Pulmonary artery endothelial cell (primary cell): ENCODE results near the gene DPP6. TPM values are rescaled to one million over a fixed set of nuclear protein-coding genes. Genes with fewer than 3 reads are reported as not detected.

Source experiments
- DNase-seq: peaks from one replicate; pipeline ENCODE4 v3.0.0-alpha.2; 2011; ENCODE audit warnings: low read depth, low spot score
- total RNA-seq: library from RNA; depleted of rRNA; stranded (reverse); fragments of >200 nt; gene quantifications from 2 replicates; pipeline ENCODE4 v1.2.3, GENCODE V29; 2014

The DPP6 gene
- total RNA-seq, 1 donor from 2014 or later, result not detected

- DNase-seq, result no peak
These were observed 644.4 kb downstream of the DPP6 start for GRCh38 chr7:154696556-154696955.

- no peak for DNase-seq
These were observed 646.6 kb downstream of the DPP6 start for GRCh38 chr7:154698726-154699291.

GRCh38 chr7:154699417-154699816, 647.2 kb downstream of the DPP6 start:
- no peak for DNase-seq

GRCh38 chr7:154709840-154710520, 657.8 kb downstream of the DPP6 start:
- no peak for DNase-seq

DNA sequence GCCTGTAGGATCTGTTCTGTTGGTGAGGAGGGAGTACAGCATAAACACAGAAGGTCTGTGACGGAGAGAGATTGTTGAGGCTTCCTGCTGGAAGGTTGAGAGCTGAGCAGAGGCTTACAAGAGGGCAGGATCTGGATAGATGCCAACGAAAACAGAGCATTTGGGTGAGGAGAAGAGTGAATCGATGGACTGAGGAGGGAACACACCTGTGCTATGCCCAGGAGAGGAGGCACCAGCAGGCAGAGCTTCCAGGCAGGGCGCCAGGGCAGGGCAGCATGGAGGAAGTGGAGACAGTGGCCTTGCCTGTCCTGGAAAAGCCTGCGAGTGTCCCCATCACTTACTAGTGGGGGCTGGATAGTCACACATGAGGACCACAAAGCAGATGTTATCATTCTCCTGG, 667.8 kb downstream of the DPP6 start:
- DNase-seq, result no peak

DNA sequence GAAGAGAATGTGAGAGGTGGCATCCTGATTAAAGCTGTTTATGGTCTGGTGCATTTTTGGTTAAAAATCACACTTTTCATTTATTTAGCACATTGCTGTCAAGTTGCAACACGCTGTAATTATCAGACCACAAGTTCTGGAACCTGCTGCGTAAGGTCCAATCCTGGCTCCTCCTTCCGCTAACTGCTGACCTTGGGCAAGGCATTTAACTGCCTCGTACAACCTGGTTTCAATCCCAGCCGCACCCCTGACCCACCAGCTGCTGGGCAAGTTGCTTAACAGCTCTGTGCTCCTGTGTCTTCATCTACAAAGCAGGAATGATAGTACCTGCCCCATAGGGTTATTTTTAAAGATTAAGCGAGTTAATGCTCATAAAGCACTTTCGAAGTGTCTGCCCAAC, 668.9 kb downstream of the DPP6 start:
- DNase-seq, result no peak

DNA sequence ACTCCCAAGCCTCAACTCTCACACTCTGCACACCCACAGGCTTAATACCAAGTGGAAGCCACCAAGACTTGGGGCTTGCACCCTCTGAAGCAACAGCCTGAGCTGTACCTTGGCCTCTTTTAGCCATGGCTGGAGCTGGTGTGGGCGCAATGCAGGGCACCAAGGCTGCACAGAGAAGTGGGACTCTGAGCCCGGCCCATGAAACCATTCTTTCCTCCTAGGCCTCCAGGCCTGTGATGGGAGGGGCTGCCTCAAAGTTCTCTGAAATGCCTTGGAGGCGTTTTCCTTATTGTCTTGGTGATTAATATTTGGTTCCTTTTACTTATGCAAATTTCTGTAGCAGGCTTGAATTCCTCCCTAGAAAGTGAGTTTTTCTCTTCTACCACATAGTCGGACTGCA, 674.2 kb downstream of the DPP6 start:
- no peak for DNase-seq

GRCh38 chr7:154729056-154729455, 676.9 kb downstream of the DPP6 start:
- DNase-seq, result no peak

- no peak for DNase-seq
These were observed 683.6 kb downstream of the DPP6 start for GRCh38 chr7:154735766-154736165.

DNA sequence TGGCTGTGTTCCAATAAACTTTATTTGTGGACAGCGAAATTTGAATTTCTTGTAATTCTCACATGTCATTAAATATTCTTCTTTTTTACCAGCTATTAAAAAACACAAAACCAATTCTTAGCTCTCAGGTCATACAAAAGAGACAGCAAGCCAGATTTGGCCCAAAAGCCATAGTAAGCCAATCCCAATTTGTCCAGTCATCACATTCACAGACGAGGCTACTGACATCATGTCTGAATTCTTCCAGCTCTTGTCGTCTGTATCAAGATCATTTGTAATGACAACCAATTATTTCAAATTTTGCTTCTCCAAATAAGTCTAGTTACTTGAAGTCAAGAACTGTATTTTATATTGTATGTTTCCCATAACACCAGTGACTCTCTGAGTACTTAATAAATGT, 684.2 kb downstream of the DPP6 start:
- no peak for DNase-seq

DNA sequence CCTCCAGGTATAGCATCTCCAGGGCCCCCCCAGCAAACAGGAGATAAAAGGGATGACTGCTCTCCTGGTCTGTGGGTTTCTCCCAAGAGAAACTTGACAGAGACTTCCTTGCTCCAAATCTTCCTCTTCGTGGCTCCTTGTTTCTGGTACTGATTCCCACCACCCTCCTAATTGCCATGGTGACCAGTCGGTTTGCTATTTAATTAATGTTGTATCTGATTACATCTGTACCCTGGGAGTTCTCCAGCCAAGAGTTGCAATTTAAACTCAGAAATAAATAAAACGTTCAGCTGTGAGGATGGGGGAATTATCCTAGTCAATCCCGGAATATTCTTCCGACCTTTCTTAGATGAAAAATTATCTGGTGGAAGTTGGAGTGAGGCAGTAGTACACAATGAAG, 686.0 kb downstream of the DPP6 start:
- DNase-seq, result no peak

GRCh38 chr7:154741131-154741530, 688.9 kb downstream of the DPP6 start:
- no peak for DNase-seq

DNA sequence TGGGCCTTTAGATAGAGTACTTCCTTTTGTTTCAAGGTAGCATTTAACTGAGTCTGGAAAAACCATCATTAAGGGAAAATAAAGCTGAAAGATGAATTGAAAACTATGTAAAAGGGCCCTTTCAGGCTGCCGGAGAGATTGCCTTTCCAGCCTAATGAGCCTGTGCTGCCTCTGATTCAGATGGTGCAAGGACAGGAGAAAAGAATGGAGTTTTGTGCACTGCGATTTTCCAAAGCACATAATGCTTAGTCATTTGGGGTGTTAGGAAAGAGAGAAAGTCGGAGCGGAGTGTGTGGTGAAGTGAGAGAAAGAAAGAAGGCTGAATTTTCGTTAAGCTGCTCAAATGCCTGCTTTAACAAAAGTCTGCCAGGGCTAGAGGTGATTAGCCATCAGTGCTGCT, 691.0 kb downstream of the DPP6 start:
- no peak for DNase-seq

GRCh38 chr7:154744256-154744860, 692.2 kb downstream of the DPP6 start:
- DNase-seq, result no peak

- DNase-seq, result no peak
These were observed 692.7 kb downstream of the DPP6 start for GRCh38 chr7:154744861-154745258.

GRCh38 chr7:154746571-154747360, 694.6 kb downstream of the DPP6 start:
- DNase-seq, result no peak

DNA sequence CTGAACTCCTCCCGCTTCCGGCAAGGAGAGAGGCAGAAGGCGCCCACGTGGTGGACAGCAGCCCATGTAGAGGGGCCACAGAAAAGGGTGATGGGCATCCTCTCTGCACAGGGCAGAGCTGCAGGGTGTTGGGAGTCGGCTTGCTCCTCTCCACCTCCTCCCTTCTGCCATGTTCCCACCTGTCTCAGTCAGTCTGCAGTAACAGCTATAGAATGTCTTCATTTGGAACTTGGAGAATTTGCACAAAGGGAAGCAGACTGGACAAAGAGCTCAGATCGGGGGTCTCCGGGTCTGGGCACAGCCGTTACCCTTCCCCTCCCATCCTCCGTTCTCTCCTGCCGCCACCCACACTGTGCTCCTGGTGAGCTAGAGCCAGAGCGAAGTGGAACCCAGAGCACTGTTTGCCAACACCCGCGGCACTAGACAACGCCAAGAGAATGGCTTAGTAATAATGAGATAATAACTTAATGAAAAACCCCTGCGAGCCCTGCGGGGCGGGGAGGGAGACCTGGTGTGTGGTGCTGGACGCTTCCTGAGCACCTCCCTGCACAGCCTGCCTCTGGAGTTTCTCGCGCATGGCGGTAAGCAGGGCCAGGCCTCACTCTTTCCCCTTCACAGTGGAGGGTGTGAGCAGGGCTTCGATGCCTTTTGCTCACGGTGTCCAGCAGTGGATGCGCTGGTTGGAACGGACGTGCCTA, 696.0 kb downstream of the DPP6 start:
- no peak for DNase-seq

DNA sequence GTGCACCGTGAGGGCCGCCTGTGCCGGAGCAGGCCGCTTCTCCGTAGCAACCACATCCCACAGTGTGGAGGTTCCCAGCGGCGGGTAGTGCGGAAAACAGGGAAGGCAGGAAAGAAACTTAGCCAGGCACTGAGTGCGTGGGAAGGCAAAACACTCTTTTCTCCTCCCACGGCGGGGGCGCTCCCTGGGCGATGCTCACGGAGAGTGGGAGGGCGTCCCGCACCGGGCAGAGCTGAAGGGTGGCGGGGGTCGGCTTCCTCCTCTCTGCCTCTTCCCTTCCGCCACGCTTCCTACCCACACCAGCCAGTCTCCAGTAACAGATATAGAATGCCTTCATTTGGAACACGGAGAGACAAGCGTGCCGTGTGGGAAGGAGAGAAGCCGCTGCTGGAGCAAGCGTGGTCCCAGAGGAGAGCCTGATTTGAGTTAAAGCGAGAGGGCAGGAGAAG, 698.2 kb downstream of the DPP6 start:
- no peak for DNase-seq

DNA sequence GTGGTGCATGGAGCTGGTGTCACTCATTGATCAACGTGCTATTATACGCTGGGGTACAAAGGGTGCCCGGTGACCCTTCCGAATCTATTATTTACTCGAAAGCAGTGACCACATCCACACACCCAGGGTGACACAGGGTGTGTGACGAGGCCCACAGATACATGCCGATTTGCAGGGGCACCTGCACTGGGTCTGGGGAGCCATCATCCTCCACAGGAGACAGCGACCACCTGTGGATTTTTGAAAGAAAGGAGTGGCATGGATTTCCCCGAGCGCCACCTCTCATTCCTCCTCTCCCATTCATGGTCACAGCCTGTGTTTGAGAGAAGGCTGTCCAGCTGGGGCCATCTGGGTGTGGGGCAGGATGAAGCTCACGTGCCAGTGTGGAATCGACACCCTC, 701.0 kb downstream of the DPP6 start:
- no peak for DNase-seq

DNA sequence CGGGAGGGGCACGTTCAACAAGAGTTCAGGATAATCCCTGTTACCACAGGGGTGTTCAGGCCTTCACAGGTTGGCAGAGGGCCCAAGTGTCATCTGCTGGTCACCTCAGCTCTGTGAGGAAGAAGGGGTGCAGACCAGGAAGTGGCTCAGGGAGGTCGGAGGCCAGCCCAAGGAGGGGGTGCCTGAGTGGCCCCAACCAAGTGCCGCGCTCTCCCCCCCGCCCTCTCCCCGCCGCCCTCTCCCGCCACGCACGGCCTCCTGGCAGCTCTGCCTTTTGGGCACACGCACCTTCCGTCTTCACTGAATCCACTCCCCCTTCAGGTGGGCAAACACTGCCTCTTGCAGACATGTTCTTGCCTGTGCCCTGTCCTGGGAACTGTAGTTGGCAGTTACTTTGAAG, 705.6 kb downstream of the DPP6 start:
- DNase-seq, result no peak

- DNase-seq, result no peak
These were observed 707.8 kb downstream of the DPP6 start for GRCh38 chr7:154759989-154760388.

DNA sequence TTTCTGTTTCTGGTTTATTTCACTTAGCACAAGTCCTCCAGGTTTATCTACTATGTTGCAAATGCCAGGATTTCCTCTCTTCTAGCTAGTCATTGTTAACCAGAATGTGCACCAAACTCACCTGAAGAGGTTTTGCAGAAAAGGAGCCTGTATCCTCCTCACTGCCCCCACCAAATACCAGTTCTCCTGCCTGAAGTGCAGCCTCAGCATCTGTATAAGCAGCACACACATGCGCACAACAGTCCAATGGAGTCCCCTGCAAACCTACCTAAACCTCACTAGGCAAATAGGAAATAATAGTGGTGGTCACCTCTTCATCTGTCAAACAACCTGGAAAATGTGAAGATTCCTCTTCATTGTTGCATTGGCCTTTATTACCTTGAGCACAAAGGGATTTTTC, 712.9 kb downstream of the DPP6 start:
- DNase-seq, result no peak
